Breast epithelium (tissue), 3 donors: Measurements from ENCODE around the gene WNK2.

Experiments
- CTCF ChIP-seq, 3 donors: fragments of 450-650 bp; IDR thresholded peaks; one replicate each; pipeline ENCODE4 v1.5.1; 2016 to 2017; ENCODE audit warnings: antibody characterized with exemption in 3 of 3, mild to moderate bottlenecking in 3 of 3, moderate library complexity in 3 of 3
- POLR2A ChIP-seq: fragments of 450-650 bp; IDR thresholded peaks from one replicate; pipeline ENCODE4 v1.6.1; 2016; ENCODE audit warnings: antibody characterized with exemption, mild to moderate bottlenecking, moderate library complexity
- POLR2AphosphoS5 ChIP-seq, 3 donors: sonication (generic); formaldehyde crosslinking; IDR thresholded peaks; one replicate each; pipeline ENCODE4 v1.6.1; 2017; ENCODE audit warnings: antibody characterized with exemption in 3 of 3

- TF ChIP-seq CTCF (IDR thresholded peaks at IDR 0.05): no peak
- no peak for TF ChIP-seq POLR2A
- TF ChIP-seq POLR2AphosphoS5 (IDR thresholded peaks at IDR 0.05): no peak
Observed at GRCh38 chr9:93166699-93167098, 17.2 kb upstream of the WNK2 start.
